Measurements from ENCODE around the gene VEPH1. TPM values are rescaled to one million over a fixed set of nuclear protein-coding genes. Genes with fewer than 3 reads are reported as not detected.
A peak's percentile ranks its signal among the peaks of the same experiment; 100 is the strongest.

Gene VEPH1
- total RNA-seq, 2 experiments from 2014 or later = not detected

DNA sequence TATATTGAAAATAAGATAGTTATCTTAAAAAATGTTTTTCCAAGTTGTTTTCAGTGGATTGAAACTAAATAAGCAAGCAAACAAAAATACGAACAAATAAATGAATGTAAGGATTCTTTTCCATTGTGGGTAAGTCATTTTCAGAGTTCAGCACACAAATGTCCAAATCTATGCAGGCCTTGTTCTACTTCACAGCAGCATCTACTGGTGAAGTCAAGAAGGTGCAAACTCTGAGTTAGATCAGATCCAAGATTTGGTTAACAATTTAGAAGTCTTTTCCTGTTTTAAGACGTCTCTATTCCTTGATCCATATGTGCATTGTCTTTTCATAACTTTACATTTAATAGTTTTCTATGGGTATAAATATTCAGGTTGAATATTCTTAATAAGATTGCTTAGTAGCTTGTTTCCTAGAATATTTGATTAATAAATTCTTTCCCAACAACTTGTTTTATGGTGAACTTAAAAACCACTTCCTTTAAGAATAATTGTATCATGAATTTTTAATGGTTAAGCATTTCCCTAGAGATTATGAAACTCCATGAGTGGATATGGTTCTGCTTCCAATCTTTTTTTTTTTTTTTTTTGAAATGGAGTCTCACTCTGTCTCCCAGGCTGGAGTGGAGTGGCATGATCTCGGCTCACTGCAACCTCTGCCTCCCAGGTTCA is 56.1 kb downstream of the VEPH1 start:
- H3K4me3 Mint-ChIP-seq = no peak overlapping the region
- DNase-seq = no peak
- no peak overlapping the region for H3K27ac Mint-ChIP-seq
- no peaks in the 10 kb centered on the region for H3K4me1 Mint-ChIP-seq
- no peaks in the 10 kb centered on the region for H3K9me3 Mint-ChIP-seq
- ATAC-seq (ENCODE audit: low read depth) = no peak
- POLR2A ChIA-PET = no interaction called here
- H3K27me3 Mint-ChIP-seq = peaks cover 6% of the 10 kb centered on the region
- H3K36me3 Mint-ChIP-seq = no peaks in the 10 kb centered on the region

DNA sequence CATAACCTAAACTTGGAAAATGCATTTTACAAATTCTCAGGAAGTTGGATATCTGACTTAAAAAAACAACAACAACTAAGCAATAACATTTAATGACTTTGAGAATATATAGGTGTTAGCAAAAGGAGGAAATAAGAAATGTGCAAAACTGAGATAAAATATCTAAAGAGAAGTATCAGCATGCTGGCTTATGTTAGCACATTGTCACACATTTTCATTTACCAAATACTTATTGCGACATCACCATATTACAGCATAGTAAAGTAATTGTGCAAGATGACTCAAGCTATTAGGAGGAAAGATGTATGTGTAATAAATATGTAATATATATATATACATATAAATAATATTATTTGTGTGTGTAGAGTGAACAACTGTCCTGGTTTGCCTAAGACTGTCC is 57.4 kb downstream of the VEPH1 start:
- Mint-ChIP-seq H3K4me3 (no peak overlapping the region), H3K27me3 (peaks cover 3% of the 10 kb centered on the region), H3K27ac (no peak overlapping the region), H3K9me3 (no peaks in the 10 kb centered on the region), H3K36me3 (no peaks in the 10 kb centered on the region), H3K4me1 (no peaks in the 10 kb centered on the region)
- DNase-seq (no peak), ATAC-seq (ENCODE audit: low read depth) (no peak)
- POLR2A ChIA-PET = no interaction called here

GRCh38 chr3:157444797-157445184 is 58.4 kb downstream of the VEPH1 start:
- no peak overlapping the region for H3K27ac Mint-ChIP-seq
- peaks cover 2% of the 10 kb centered on the region for H3K27me3 Mint-ChIP-seq
- no peaks in the 10 kb centered on the region for H3K4me1 Mint-ChIP-seq
- POLR2A ChIA-PET = no interaction called here
- H3K4me3 Mint-ChIP-seq = no peak overlapping the region
- no peak for ATAC-seq (ENCODE audit: low read depth)
- no peak for DNase-seq
- H3K36me3 Mint-ChIP-seq = no peaks in the 10 kb centered on the region
- H3K9me3 Mint-ChIP-seq = no peaks in the 10 kb centered on the region

DNA sequence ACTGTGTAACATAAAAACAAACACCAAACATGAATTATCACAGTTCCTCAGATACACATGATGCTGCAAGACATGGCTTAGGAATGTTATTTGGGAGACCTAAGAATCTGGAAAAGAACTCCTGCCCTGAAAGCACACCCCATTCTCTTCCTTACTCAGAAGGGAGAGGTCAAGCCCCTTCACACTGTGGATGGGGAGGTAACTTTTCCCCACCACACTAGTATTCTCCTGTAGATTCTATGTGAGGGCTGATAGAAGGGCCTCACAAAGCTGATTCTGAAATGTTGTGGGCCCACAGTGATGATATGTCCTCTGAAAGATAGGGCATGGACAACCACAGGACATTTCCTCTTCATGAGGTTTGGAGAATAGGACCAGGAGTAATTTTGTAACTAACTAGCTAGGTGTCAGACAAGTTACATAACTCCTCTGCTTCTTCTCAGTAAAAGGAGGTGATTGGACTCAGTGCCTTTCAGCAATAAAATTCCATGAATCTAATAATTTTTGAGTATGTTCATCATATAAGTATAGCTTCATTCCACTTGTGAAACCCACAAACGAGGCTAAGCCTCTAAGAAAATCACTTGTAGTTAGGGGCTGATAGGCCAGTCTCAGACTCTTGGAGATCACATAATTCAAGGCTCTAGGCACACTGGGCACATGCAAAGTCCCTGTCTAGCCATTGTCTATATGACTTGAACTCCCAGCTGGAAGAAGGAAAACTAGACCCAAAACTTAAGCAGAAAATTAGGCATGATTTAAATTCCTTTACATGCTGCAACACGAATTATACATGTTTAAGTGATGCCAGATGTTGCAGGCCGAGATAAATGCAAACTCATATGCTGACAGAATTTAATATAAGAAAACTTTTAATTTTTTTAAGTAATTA is 59.1 kb downstream of the VEPH1 start:
- POLR2A ChIA-PET = no interaction called here
- no peaks in the 10 kb centered on the region for H3K36me3 Mint-ChIP-seq
- H3K4me1 Mint-ChIP-seq = no peaks in the 10 kb centered on the region
- ATAC-seq (ENCODE audit: low read depth) = no peak
- no peak overlapping the region for H3K27ac Mint-ChIP-seq
- DNase-seq = no peak
- H3K9me3 Mint-ChIP-seq = no peaks in the 10 kb centered on the region
- no peak overlapping the region for H3K4me3 Mint-ChIP-seq
- peaks cover 4% of the 10 kb centered on the region for H3K27me3 Mint-ChIP-seq

- H3K4me1 Mint-ChIP-seq = no peaks in the 10 kb centered on the region
- peaks cover 18% of the 10 kb centered on the region for H3K27me3 Mint-ChIP-seq
- DNase-seq (no peak), ATAC-seq (ENCODE audit: low read depth) (no peak)
- H3K4me3 Mint-ChIP-seq = no peak overlapping the region
- no peak overlapping the region for H3K27ac Mint-ChIP-seq
- H3K36me3 Mint-ChIP-seq = no peaks in the 10 kb centered on the region
- no peaks in the 10 kb centered on the region for H3K9me3 Mint-ChIP-seq
- POLR2A ChIA-PET = no interaction called here
These were observed 60.5 kb downstream of the VEPH1 start for GRCh38 chr3:157442729-157443128.

DNA sequence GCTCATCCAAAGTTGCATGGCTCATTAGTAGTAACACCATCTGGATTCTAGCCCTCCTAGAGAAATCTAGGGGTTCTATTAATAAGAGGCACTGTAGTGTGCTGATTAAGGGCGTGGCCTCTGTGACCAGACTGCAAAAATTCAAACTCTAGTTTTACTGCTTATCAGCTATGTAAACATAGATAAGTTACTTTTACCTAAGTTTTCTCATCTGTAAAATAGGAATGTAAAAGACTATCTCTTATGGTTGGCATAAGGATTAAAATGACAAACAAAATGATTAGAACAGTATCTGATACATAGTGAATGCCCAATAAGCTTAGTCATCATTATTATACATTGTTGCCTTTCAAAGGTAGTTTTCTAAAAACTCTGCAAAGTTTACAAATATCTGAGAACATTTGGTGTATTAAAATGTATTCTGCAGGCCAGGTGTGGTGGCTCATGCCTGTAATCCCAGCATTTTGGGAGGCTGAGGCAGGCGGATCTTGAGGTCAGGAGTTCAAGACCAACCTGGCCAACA is 62.1 kb downstream of the VEPH1 start:
- DNase-seq (no peak), ATAC-seq (ENCODE audit: low read depth) (no peak)
- H3K27ac Mint-ChIP-seq = no peak overlapping the region
- no peaks in the 10 kb centered on the region for H3K9me3 Mint-ChIP-seq
- POLR2A ChIA-PET = no interaction called here
- peaks cover 30% of the 10 kb centered on the region for H3K27me3 Mint-ChIP-seq
- H3K4me3 Mint-ChIP-seq = no peak overlapping the region
- H3K4me1 Mint-ChIP-seq = peaks cover 5% of the 10 kb centered on the region
- no peaks in the 10 kb centered on the region for H3K36me3 Mint-ChIP-seq

DNA sequence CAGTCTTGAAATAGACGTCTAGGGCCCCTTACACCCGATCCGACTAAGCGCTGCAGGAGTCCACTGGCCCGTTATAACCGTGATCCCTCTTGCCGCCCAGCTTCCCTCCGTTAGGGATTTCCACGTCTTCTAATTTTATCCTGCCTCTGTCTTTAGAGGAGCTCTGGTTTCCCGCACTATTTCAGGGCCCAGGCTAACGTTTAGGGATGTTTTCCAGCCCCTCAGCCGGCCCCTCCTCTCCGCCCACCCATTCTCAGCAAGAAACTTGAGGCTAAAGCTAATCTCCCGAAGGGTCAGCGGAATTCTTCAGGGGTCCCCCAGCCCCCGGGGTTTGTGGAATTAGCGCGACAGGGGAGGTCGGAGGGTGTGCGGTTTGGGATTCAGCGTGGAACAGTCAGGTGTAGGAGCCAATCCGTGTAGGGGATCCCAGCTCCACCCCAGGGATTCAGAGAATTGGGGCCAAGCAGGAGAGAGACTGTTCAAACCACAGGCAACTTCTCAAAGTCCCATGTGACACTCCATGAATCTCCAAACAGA is 65.0 kb downstream of the VEPH1 start:
- H3K27ac Mint-ChIP-seq = no peak overlapping the region
- H3K27me3 Mint-ChIP-seq = peaks cover 46% of the 10 kb centered on the region
- POLR2A ChIA-PET = no interaction called here
- H3K4me3 Mint-ChIP-seq = peak overlapping the region; percentile 69
- DNase-seq (no peak), ATAC-seq (ENCODE audit: low read depth) (no peak)
- H3K4me1 Mint-ChIP-seq = peaks cover 5% of the 10 kb centered on the region
- H3K9me3 Mint-ChIP-seq = no peaks in the 10 kb centered on the region
- no peaks in the 10 kb centered on the region for H3K36me3 Mint-ChIP-seq

- no peaks in the 10 kb centered on the region for H3K36me3 Mint-ChIP-seq
- no peak within 1 kb of the TSS for H3K27ac Mint-ChIP-seq
- H3K4me1 Mint-ChIP-seq = peaks cover 5% of the 10 kb centered on the region
- ATAC-seq (ENCODE audit: low read depth) = no peak
- H3K27me3 Mint-ChIP-seq = peaks cover 49% of the 10 kb centered on the region
- no peaks in the 10 kb centered on the region for H3K9me3 Mint-ChIP-seq
- DNase-seq = no peak
- H3K4me3 Mint-ChIP-seq = peak within 1 kb of the TSS; percentile 69
- POLR2A ChIA-PET = no interaction called here
These were observed 66.5 kb downstream of the VEPH1 start, which contains the start of gene PTX3 for GRCh38 chr3:157436583-157437291. Gene PTX3, plus strand, starts transcription at chr3:157436850. Its CDS starts 84 bp downstream, at chr3:157436934.

DNA sequence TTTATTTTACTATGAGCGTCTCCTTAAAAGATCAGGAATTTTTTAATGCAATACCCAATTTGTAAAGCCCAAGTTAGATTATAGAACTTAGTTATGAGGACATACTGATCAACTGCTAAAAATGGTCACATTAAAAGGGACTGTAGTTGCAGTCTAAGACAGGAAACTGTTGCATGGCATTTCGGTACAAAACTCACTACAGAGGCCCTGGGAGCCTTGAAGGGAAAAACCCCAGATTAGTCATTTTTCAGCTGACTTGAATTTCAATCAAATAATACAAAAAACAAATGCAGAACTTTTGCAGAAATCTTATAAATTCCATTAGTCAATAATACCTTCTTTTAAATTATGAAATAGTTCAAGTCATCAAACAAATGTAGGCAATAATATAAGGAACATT is 73.5 kb downstream of the VEPH1 start:
- ATAC-seq (ENCODE audit: low read depth) (no peak), DNase-seq (no peak)
- no peak overlapping the region for H3K4me3 Mint-ChIP-seq
- POLR2A ChIA-PET = no interaction called here
- H3K27me3 Mint-ChIP-seq = peaks cover 15% of the 10 kb centered on the region
- H3K9me3 Mint-ChIP-seq = no peaks in the 10 kb centered on the region
- no peak overlapping the region for H3K27ac Mint-ChIP-seq
- H3K36me3 Mint-ChIP-seq = no peaks in the 10 kb centered on the region
- no peaks in the 10 kb centered on the region for H3K4me1 Mint-ChIP-seq

- POLR2A ChIA-PET = no interaction called here
- Mint-ChIP-seq H3K4me1 (no peaks in the 10 kb centered on the region), H3K27me3 (peaks cover 10% of the 10 kb centered on the region), H3K9me3 (peaks cover 3% of the 10 kb centered on the region), H3K4me3 (no peak overlapping the region), H3K36me3 (no peaks in the 10 kb centered on the region), H3K27ac (no peak overlapping the region)
- DNase-seq (no peak), ATAC-seq (ENCODE audit: low read depth) (no peak)
These were observed 74.4 kb downstream of the VEPH1 start for GRCh38 chr3:157428853-157429252.

- Mint-ChIP-seq H3K4me3 (no peak overlapping the region), H3K9me3 (peaks cover 3% of the 10 kb centered on the region), H3K36me3 (no peaks in the 10 kb centered on the region), H3K27me3 (peaks cover 10% of the 10 kb centered on the region), H3K27ac (no peak overlapping the region), H3K4me1 (no peaks in the 10 kb centered on the region)
- ATAC-seq (ENCODE audit: low read depth) (no peak), DNase-seq (no peak)
- POLR2A ChIA-PET = no interaction called here
These were observed 75.3 kb downstream of the VEPH1 start for GRCh38 chr3:157427901-157428300.

DNA sequence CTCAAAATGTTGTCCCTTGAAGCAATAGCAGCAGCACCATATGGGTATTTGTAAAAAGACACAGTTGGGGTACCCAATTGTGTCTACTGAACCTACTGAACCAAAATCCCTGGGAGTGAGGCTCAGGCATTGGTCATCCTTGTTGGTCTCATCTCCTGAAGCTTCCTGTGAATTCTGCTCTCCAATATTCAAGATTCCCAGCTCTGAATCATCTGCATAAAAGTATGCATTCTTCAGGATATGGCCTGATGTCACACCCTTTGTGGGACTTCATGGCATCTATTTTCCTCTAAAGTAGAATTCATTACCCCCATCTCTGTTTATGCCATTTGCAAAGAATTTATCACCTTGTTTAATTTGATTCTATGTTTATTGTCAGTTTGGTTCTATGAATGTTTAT is 79.9 kb downstream of the VEPH1 start:
- no peaks in the 10 kb centered on the region for H3K4me1 Mint-ChIP-seq
- no peaks in the 10 kb centered on the region for H3K27me3 Mint-ChIP-seq
- H3K36me3 Mint-ChIP-seq = no peaks in the 10 kb centered on the region
- no peak overlapping the region for H3K27ac Mint-ChIP-seq
- no peak overlapping the region for H3K4me3 Mint-ChIP-seq
- peaks cover 5% of the 10 kb centered on the region for H3K9me3 Mint-ChIP-seq
- ATAC-seq (ENCODE audit: low read depth) = no peak
- DNase-seq = no peak
- POLR2A ChIA-PET = no interaction called here

DNA sequence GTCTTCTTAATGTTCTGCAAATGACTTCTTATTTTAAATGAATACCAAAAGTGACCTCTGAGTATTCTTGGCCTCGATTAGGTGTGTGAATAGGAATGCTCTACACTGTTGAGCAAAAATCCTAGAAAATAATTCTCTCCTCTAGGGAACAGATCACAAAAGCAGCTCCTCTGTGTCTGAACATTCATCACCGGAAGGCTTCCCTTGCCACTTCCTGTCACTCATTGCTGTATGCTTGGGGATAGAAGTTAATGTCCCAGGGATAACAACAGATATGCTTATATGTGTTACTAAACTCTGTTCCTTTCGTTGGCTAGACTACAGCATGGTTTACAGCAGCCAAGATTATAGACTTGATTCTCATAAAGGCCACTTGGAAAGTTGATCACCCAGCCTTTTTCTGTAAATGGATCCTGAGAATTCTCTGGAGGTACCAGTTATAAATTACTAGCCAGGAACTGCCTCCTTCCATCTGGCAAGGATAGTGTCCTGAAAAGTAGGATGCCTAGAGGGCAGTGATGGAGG is 82.5 kb downstream of the VEPH1 start:
- POLR2A ChIA-PET = no interaction called here
- Mint-ChIP-seq H3K27me3 (no peaks in the 10 kb centered on the region), H3K27ac (no peak overlapping the region), H3K9me3 (peaks cover 5% of the 10 kb centered on the region), H3K4me3 (no peak overlapping the region), H3K36me3 (no peaks in the 10 kb centered on the region), H3K4me1 (no peaks in the 10 kb centered on the region)
- ATAC-seq (ENCODE audit: low read depth) (no peak), DNase-seq (no peak)

Measured in activated naive CD8-positive, alpha-beta T cell treated with anti-CD3 and anti-CD28 coated beads, Interleukin-2, amount 10 ng/mL, durations not matched to agents 7 days and 5 days (primary cell).